ENCODE measurements around the gene NCS1.

DNA sequence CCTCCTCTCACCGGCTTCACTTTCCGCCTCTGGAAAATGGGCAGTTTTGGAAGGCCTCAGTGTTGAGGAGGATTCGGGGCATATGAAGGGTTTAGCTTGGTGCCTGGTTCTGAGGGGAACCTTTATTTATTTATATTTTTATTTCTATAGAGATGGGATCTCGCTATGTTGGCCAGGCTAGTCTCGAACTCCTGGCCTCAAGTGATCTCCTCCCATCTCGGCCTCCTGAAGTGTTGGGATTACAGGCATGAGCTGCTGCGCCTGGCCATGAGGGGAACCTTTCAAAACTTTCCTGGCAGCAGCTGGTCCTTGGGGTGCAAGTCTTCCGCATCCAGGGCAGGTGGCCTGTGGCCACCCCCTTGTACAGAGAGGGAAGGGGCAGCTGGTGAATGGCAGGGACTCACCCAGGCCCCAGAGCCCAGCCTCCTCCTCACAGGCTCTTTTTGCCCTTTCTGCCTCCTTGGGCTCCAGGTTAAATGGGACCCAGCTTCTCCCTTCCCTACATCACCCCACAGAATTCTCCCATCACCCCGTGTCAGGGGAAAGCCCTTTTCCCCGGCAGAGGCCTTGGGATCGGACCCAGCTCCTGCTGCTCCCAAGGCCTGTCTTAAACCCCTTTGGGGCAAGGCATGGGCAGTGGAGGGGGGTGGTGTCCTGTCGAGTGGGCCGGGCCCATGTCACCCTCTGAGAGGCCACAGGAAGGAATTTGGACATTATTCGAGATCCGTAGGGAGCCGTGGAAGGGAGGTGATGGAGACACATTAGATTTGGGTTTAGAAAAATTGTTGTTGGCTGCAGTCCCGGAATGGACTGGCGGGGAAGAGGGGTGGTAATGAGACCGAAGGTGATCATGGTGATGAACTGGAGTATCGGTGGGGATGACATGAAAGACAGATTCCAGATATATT lies 5.9 kb downstream of the NCS1 start:
- TF ChIP-seq CTCF (tag by site-specific recombination; IDR thresholded peaks at IDR 0.05) (no peak), ZNF366 (tag by site-specific recombination; conservative IDR thresholded peaks at IDR 0.05) (no peak), ZBTB6 (tag by site-specific recombination; IDR thresholded peaks at IDR 0.05) (peak; percentile 94), ZBTB48 (tag by site-specific recombination; IDR thresholded peaks at IDR 0.05) (no peak), ZNF239 (tag by site-specific recombination; IDR thresholded peaks at IDR 0.05) (no peak), ZNF768 (tag by site-specific recombination; IDR thresholded peaks at IDR 0.05) (no peak), ZNF513 (tag by site-specific recombination; IDR thresholded peaks at IDR 0.05) (no peak)
